ENCODE results near the gene DHRS7B. TPM values are rescaled to one million over a fixed set of nuclear protein-coding genes. Genes with fewer than 3 reads are reported as not detected.
"Not testable (repeated sequence)": the region's sequence is repeated elsewhere in the genome, so short reads cannot be mapped to it uniquely, and the experiment has no call there.

Gene DHRS7B
- total RNA-seq, 4 donors from 2014 or later, result 24.0 to 30.3 (median 28.8) TPM

- intact Hi-C loops (cut with DNase I), result no loop called here
- no peak for TF ChIP-seq CTCF (IDR thresholded peaks at IDR 0.05)
- TF ChIP-seq POLR2A (IDR thresholded peaks at IDR 0.05; ENCODE audit: low read depth), result no peak
- H3K36me3 ChIP-seq, result peaks cover 0 to 8% (median 0%) of the 10 kb centered on the region in 4 donors
These were observed 16.9 kb downstream of the DHRS7B start for GRCh38 chr17:21143695-21144094.

GRCh38 chr17:21144299-21144698 lies 17.5 kb downstream of the DHRS7B start:
- H3K4me1 ChIP-seq; H3K27me3 ChIP-seq; intact Hi-C loops (cut with DNase I); H3K4me3 ChIP-seq; DNase-seq (ENCODE audit: extremely low spot score); H3K9me3 ChIP-seq; H3K36me3 ChIP-seq; H3K27ac ChIP-seq (replicated peaks in 1 of 4): not testable (repeated sequence)
- WGBS, result 97% methylated on average over 3 of the region's 3 CpGs

More at GRCh38 chr17:21143695-21144094, 16.9 kb downstream of the DHRS7B start:
- DNase-seq (ENCODE audit: extremely low spot score), result no peak
- 86% methylated on average over 3 of the region's 3 CpGs for WGBS
- Histone ChIP-seq H3K4me3 (no peak overlapping the region), H3K9me3 (no peaks in the 10 kb centered on the region), H3K27ac (replicated peaks in 1 of 4) (no peak overlapping the region), H3K4me1 (no peaks in the 10 kb centered on the region), H3K27me3 (no peaks in the 10 kb centered on the region)

GRCh38 chr17:21146362-21147015 lies 19.7 kb downstream of the DHRS7B start:
- H3K4me3 ChIP-seq, result no peak overlapping the region
- no peaks in the 10 kb centered on the region for H3K27me3 ChIP-seq
- no peak overlapping the region for H3K27ac ChIP-seq (replicated peaks in 1 of 4)
- H3K9me3 ChIP-seq, result no peaks in the 10 kb centered on the region
- intact Hi-C loops (cut with DNase I), result no loop called here
- H3K36me3 ChIP-seq, result peaks cover 0 to 8% (median 0%) of the 10 kb centered on the region in 4 donors
- no peak for DNase-seq (ENCODE audit: extremely low spot score)
- TF ChIP-seq POLR2AphosphoS5 (IDR thresholded peaks at IDR 0.05) (no peak), CTCF (IDR thresholded peaks at IDR 0.05) (no peak), POLR2A (IDR thresholded peaks at IDR 0.05; ENCODE audit: low read depth) (no peak), EP300 (IDR thresholded peaks at IDR 0.05) (no peak)
- WGBS, result 80% methylated on average over 3 of the region's 3 CpGs
- no peaks in the 10 kb centered on the region for H3K4me1 ChIP-seq

GRCh38 chr17:21149621-21150020 lies 22.9 kb downstream of the DHRS7B start:
- intact Hi-C loops (cut with DNase I), result no loop called here
- no peak for DNase-seq (ENCODE audit: extremely low spot score)
- H3K4me1 ChIP-seq, result no peaks in the 10 kb centered on the region
- no peaks in the 10 kb centered on the region for H3K27me3 ChIP-seq
- H3K4me3 ChIP-seq, result no peak overlapping the region
- H3K9me3 ChIP-seq, result no peaks in the 10 kb centered on the region
- H3K36me3 ChIP-seq, result no peaks in the 10 kb centered on the region
- H3K27ac ChIP-seq (replicated peaks in 1 of 4), result no peak overlapping the region
- TF ChIP-seq CTCF (IDR thresholded peaks at IDR 0.05), result no peak
- no peak for TF ChIP-seq POLR2A (IDR thresholded peaks at IDR 0.05; ENCODE audit: low read depth)
- no peak for TF ChIP-seq POLR2AphosphoS5 (IDR thresholded peaks at IDR 0.05)
- TF ChIP-seq EP300 (IDR thresholded peaks at IDR 0.05), result no peak
- 69% methylated on average over 1 of the region's 1 CpG for WGBS

- Histone ChIP-seq H3K4me3 (no peak overlapping the region), H3K27me3 (no peaks in the 10 kb centered on the region), H3K4me1 (no peaks in the 10 kb centered on the region), H3K9me3 (no peaks in the 10 kb centered on the region), H3K36me3 (no peaks in the 10 kb centered on the region), H3K27ac (replicated peaks in 1 of 4) (no peak overlapping the region)
- intact Hi-C loops (cut with DNase I), result no loop called here
- no peak for TF ChIP-seq POLR2A (IDR thresholded peaks at IDR 0.05; ENCODE audit: low read depth)
- no peak for TF ChIP-seq CTCF (IDR thresholded peaks at IDR 0.05)
- WGBS, result 84% methylated on average over 1 of the region's 1 CpG
- DNase-seq (ENCODE audit: extremely low spot score), result no peak
These were observed 26.0 kb downstream of the DHRS7B start for GRCh38 chr17:21152731-21153130.

Measured in esophagus muscularis mucosa (tissue), 4 donors.